ENCODE data around the gene THAP4.

THAP4 gene

DNA sequence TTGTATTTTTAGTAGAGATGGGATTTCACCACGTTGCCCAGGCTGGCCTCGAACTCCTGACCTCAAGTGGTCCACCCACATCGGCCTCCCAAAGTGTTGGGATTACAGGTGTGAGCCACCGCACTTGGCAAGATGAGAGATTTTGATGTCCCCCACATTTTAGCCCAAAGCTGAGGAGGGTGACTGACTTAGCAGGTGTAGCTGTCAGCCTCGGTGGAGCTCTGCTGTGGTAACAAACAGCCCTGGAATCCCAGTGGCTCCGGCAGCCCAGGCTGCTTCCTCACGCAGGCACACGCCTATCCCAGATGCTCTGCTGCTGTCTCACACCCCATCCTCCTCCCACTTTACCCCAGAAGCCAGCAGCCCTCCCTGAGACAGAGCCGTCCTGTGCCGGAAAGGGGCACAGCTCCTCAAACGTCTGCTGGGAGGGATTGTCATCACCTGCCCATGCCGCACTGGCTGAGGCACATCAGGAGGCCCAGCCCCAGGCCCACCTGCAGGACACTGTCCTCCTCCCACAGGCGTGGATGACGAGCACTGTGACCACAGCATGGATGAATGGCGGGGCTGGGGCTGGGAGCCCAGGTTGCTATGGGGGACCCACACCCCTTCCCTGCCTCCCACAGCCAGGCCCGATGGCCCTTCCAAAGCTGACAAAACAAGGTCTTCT, 89.0 kb downstream of the THAP4 start:
- DNase-seq (ENCODE audit: low spot score): no peak

GRCh38 chr2:241546771-241547498, 90.0 kb downstream of the THAP4 start:
- peak; percentile 83 for DNase-seq (ENCODE audit: low spot score)

DNA sequence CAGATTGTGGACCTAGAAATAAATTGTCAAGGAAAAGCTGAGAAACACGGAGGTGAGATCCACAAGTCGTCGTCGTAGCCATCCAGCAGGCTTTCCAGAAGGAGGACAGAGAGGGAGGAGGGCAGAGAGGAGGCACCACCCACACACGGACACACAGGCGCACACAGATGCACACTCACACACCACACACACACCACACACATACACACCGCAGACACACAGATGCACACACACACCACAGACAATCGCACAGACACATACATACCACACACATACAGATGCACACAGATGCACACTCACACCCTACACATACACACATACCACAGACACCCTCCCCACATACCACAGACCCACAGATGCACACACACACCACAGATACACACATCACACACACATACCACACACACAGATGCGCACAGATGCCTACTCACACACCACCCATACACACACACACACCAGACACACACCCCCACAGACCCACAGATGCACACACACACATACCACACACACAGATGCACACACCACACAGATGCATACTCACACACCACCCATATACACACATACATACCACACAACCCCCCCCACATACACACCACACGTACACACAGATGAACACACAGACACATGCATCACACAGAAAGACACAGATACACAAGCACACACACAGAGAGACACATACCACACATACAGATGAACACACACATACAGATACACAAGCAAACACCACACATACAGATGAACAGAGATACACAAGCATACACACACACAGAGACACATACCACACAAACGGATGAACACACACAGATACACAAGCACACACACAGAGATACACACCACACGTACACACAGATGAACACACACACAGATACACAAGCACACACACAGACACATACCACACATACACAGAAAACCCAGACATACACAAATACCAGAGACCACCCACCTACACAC, 91.2 kb downstream of the THAP4 start:
- no peak for DNase-seq (ENCODE audit: low spot score)

DNA sequence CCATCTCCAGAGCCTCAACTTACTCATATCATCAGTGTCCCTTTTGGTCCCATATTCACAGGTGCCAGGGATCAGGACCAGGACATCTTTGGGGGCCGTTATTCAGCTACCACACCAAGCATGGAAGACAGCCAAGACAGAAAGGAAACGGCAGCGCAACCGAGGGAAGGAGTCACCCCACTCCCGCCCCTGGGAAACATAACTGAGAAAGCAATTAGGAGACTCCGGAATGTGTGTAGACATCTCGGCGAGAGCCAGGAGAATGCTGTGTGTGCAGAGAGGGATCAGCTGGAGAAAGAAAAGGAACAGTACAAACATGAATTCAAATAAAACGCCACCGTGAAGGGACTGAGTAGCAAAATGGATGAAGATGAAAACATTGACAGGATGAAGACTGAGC, 91.9 kb downstream of the THAP4 start:
- peak; percentile 72 for DNase-seq (ENCODE audit: low spot score)

DNA sequence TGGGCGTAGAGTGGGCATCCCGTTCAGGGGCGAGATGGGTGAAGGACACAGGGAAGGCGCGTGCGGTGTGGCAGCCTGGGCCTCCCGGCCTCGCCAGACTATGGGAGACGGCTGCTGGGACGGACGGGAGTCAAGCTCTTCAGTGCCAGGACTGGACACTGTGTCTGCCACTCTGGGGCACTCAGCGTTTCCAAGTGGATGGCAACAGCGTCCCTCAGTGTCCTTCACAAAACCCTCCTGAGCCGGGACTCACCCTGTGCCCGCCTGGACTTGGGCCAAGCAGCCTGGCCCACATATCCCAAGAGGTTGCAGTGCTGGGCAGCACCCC, 94.7 kb downstream of the THAP4 start:
- no peak for DNase-seq (ENCODE audit: low spot score)

GRCh38 chr2:241541564-241542277, 95.2 kb downstream of the THAP4 start:
- no peak for DNase-seq (ENCODE audit: low spot score)

- DNase-seq (ENCODE audit: low spot score): peak; percentile 87
Observed at GRCh38 chr2:241540771-241541561, 96.0 kb downstream of the THAP4 start.

DNA sequence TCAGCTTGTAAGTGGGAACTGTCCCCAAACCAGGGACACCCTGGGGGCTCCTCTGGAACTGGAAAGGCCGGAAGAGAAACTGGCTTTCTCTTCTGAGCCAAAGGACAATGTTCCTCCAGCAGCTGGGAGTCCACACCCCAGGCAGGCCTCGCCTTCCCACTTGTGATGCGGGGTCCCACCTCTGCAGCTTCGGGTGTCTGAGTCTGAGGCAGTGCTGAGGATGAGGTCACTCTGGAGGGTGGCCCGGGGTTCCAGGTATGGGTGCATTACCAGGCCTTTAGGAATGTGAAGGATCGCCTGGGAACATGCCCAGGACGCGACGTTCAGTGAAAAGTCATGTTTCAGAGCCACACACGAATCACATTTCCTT, 96.6 kb downstream of the THAP4 start:
- DNase-seq (ENCODE audit: low spot score): peak; percentile 21

GRCh38 chr2:241539616-241540374, 97.2 kb downstream of the THAP4 start:
- DNase-seq (ENCODE audit: low spot score): no peak

GRCh38 chr2:241538838-241539615, 97.9 kb downstream of the THAP4 start:
- no peak for DNase-seq (ENCODE audit: low spot score)

- no peak for DNase-seq (ENCODE audit: low spot score)
Observed at GRCh38 chr2:241535871-241536655, 100.9 kb downstream of the THAP4 start.

DNA sequence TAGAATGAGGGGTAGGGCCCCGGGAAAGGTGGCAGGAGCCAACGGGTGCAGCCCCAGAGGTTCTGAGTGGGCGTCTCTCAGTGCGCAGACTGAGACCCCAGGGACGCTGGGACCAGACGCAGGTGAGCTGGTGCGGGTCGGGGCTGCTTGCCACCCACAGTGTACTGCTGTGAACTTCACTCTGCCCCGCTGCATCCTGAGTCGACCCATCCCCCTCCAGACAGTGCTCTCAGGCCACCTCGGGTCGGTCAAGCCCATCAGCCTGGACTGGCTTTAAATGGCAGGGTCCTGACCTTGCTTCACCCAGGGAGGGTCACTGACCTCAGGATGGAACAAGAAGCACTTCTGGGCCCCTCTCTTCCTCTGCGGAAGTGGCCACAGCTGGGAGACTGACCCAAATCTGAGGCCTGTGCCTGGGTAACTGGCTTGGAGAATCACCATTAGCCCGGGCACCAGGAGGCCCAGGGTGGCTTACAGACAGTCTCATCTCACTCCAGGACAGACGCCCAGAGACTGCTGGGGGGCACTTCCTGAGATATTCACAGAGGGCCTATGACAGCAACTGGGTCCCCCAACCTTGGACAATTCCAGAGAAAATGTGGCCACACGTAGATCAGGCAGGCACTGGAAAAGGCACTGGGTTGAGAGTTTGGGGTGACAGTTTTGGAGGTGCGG, 102.1 kb downstream of the THAP4 start:
- DNase-seq (ENCODE audit: low spot score): no peak

All from AG08395 (cell line).